SJSA1 (cell line): Measurements from ENCODE around the gene EPHB1. TPM values are rescaled to one million over a fixed set of nuclear protein-coding genes. Genes with fewer than 3 reads are reported as not detected.
"Not testable (repeated sequence)": the region's sequence is repeated elsewhere in the genome, so short reads cannot be mapped to it uniquely, and the experiment has no call there.

ENCODE experiments used
- DNase-seq, 2 experiments: peaks; one replicate each; pipeline ENCODE4 v3.0.0-alpha.2; 2015 to 2020; ENCODE audit warnings: low spot score in 2 of 2, low read depth in 1 of 2
- H3K27ac ChIP-seq: fragments of 250-450 bp; sonication (Bioruptor Pico); 2 replicates; pipeline ENCODE4 v1.5.1; 2020; ENCODE audit warnings: mild to moderate bottlenecking, moderate library complexity
- H3K27me3 ChIP-seq: fragments of 250-450 bp; sonication (Bioruptor Pico); replicated peaks from 2 replicates; pipeline ENCODE4 v1.5.1; 2020; ENCODE audit warnings: mild to moderate bottlenecking, moderate library complexity
- H3K36me3 ChIP-seq: fragments of 250-450 bp; sonication (Bioruptor Pico); 2 replicates; pipeline ENCODE4 v1.5.1; 2020; ENCODE audit warnings: mild to moderate bottlenecking
- H3K4me1 ChIP-seq: fragments of 250-450 bp; sonication (Bioruptor Pico); replicated peaks from 2 replicates; pipeline ENCODE4 v1.6.1; 2021; ENCODE audit warnings: mild to moderate bottlenecking
- H3K4me3 ChIP-seq: fragments of 250-450 bp; sonication (Bioruptor Pico); 2 replicates; pipeline ENCODE4 v1.5.1; 2020; ENCODE audit warnings: mild to moderate bottlenecking
- H3K9me3 ChIP-seq: fragments of 250-450 bp; sonication (Bioruptor Pico); replicated peaks from 2 replicates; pipeline ENCODE4 v1.5.1; 2020; ENCODE audit warnings: mild to moderate bottlenecking
- total RNA-seq: library from RNA; depleted of rRNA; stranded (reverse); fragments of >200 nt; shearing (Covaris generic); gene quantifications from 2 replicates; pipeline ENCODE4 v1.2.3, GENCODE V29; 2014

The EPHB1 gene
- total RNA-seq, 1 experiment from 2014 or later = not detected

GRCh38 chr3:135056733-135057310 lies 261.8 kb downstream of the EPHB1 start:
- Histone ChIP-seq H3K27ac (no peak overlapping the region), H3K27me3 (no peaks in the 10 kb centered on the region), H3K9me3 (no peaks in the 10 kb centered on the region), H3K4me3 (no peak overlapping the region), H3K4me1 (no peaks in the 10 kb centered on the region), H3K36me3 (no peaks in the 10 kb centered on the region)
- DNase-seq = no peak

GRCh38 chr3:135057996-135058395 lies 262.9 kb downstream of the EPHB1 start:
- Histone ChIP-seq H3K4me3 (no peak overlapping the region), H3K9me3 (no peaks in the 10 kb centered on the region), H3K4me1 (no peaks in the 10 kb centered on the region), H3K27me3 (no peaks in the 10 kb centered on the region), H3K36me3 (no peaks in the 10 kb centered on the region), H3K27ac (no peak overlapping the region)
- DNase-seq = no peak

GRCh38 chr3:135059580-135059979 lies 264.5 kb downstream of the EPHB1 start:
- Histone ChIP-seq H3K4me1 (no peaks in the 10 kb centered on the region), H3K27ac (no peak overlapping the region), H3K27me3 (no peaks in the 10 kb centered on the region), H3K4me3 (no peak overlapping the region), H3K36me3 (no peaks in the 10 kb centered on the region), H3K9me3 (no peaks in the 10 kb centered on the region)
- DNase-seq = no peak

- not testable (repeated sequence) for H3K27me3 ChIP-seq, H3K9me3 ChIP-seq, H3K4me1 ChIP-seq, H3K36me3 ChIP-seq, H3K4me3 ChIP-seq, DNase-seq, H3K27ac ChIP-seq
Measured at GRCh38 chr3:135066844-135067727, 272.0 kb downstream of the EPHB1 start.

- no peaks in the 10 kb centered on the region for H3K36me3 ChIP-seq
- H3K4me1 ChIP-seq = no peaks in the 10 kb centered on the region
- no peak overlapping the region for H3K27ac ChIP-seq
- no peaks in the 10 kb centered on the region for H3K27me3 ChIP-seq
- H3K9me3 ChIP-seq = no peaks in the 10 kb centered on the region
- no peak overlapping the region for H3K4me3 ChIP-seq
- DNase-seq = no peak
Measured at GRCh38 chr3:135068011-135068410, 273.0 kb downstream of the EPHB1 start.

GRCh38 chr3:135069406-135069805 lies 274.3 kb downstream of the EPHB1 start:
- no peak for DNase-seq
- no peaks in the 10 kb centered on the region for H3K27me3 ChIP-seq
- H3K4me1 ChIP-seq = no peaks in the 10 kb centered on the region
- no peaks in the 10 kb centered on the region for H3K9me3 ChIP-seq
- no peak overlapping the region for H3K27ac ChIP-seq
- no peaks in the 10 kb centered on the region for H3K36me3 ChIP-seq
- no peak overlapping the region for H3K4me3 ChIP-seq

- no peak for DNase-seq
- Histone ChIP-seq H3K27me3 (no peaks in the 10 kb centered on the region), H3K4me1 (no peaks in the 10 kb centered on the region)
Measured at GRCh38 chr3:135071483-135071882, 276.4 kb downstream of the EPHB1 start.

GRCh38 chr3:135072431-135072830 lies 277.4 kb downstream of the EPHB1 start:
- H3K36me3 ChIP-seq = no peaks in the 10 kb centered on the region
- no peak overlapping the region for H3K4me3 ChIP-seq
- H3K27ac ChIP-seq = no peak overlapping the region
- no peaks in the 10 kb centered on the region for H3K4me1 ChIP-seq
- H3K27me3 ChIP-seq = no peaks in the 10 kb centered on the region
- H3K9me3 ChIP-seq = no peaks in the 10 kb centered on the region
- DNase-seq = no peak

More at GRCh38 chr3:135071483-135071882, 276.4 kb downstream of the EPHB1 start:
- Histone ChIP-seq H3K9me3 (no peaks in the 10 kb centered on the region), H3K4me3 (no peak overlapping the region), H3K27ac (no peak overlapping the region), H3K36me3 (no peaks in the 10 kb centered on the region)

GRCh38 chr3:135075157-135075556 lies 280.1 kb downstream of the EPHB1 start:
- no peaks in the 10 kb centered on the region for H3K9me3 ChIP-seq
- no peaks in the 10 kb centered on the region for H3K27me3 ChIP-seq
- H3K36me3 ChIP-seq = no peaks in the 10 kb centered on the region
- no peaks in the 10 kb centered on the region for H3K4me1 ChIP-seq
- no peak overlapping the region for H3K27ac ChIP-seq
- DNase-seq = no peak
- H3K4me3 ChIP-seq = no peak overlapping the region

GRCh38 chr3:135076341-135076740 lies 281.3 kb downstream of the EPHB1 start:
- Histone ChIP-seq H3K4me1 (no peaks in the 10 kb centered on the region), H3K27me3 (no peaks in the 10 kb centered on the region), H3K4me3 (no peak overlapping the region), H3K27ac (no peak overlapping the region), H3K9me3 (no peaks in the 10 kb centered on the region), H3K36me3 (no peaks in the 10 kb centered on the region)
- no peak for DNase-seq

- H3K27ac ChIP-seq = no peak overlapping the region
- H3K9me3 ChIP-seq = no peaks in the 10 kb centered on the region
- H3K4me1 ChIP-seq = no peaks in the 10 kb centered on the region
- H3K36me3 ChIP-seq = no peaks in the 10 kb centered on the region
- no peak overlapping the region for H3K4me3 ChIP-seq
- no peaks in the 10 kb centered on the region for H3K27me3 ChIP-seq
- no peak for DNase-seq
Measured at GRCh38 chr3:135077186-135077585, 282.1 kb downstream of the EPHB1 start.

- no peak overlapping the region for H3K4me3 ChIP-seq
- DNase-seq = no peak
- no peaks in the 10 kb centered on the region for H3K36me3 ChIP-seq
- no peaks in the 10 kb centered on the region for H3K9me3 ChIP-seq
- H3K27ac ChIP-seq = no peak overlapping the region
- H3K4me1 ChIP-seq = no peaks in the 10 kb centered on the region
- no peaks in the 10 kb centered on the region for H3K27me3 ChIP-seq
Measured at GRCh38 chr3:135078283-135078682, 283.2 kb downstream of the EPHB1 start.

GRCh38 chr3:135079095-135079494 lies 284.0 kb downstream of the EPHB1 start:
- Histone ChIP-seq H3K4me1 (no peaks in the 10 kb centered on the region), H3K27me3 (no peaks in the 10 kb centered on the region), H3K36me3 (no peaks in the 10 kb centered on the region), H3K9me3 (no peaks in the 10 kb centered on the region), H3K4me3 (no peak overlapping the region), H3K27ac (no peak overlapping the region)
- no peak for DNase-seq

- Histone ChIP-seq H3K9me3 (no peaks in the 10 kb centered on the region), H3K4me1 (no peaks in the 10 kb centered on the region), H3K27ac (no peak overlapping the region), H3K4me3 (no peak overlapping the region), H3K36me3 (no peaks in the 10 kb centered on the region), H3K27me3 (no peaks in the 10 kb centered on the region)
- no peak for DNase-seq
Measured at GRCh38 chr3:135081451-135081850, 286.4 kb downstream of the EPHB1 start.
